ENCODE measurements around the gene LZTFL1. TPM values are rescaled to one million over a fixed set of nuclear protein-coding genes. Genes with fewer than 3 reads are reported as not detected.

LZTFL1 gene
- total and polyA plus RNA-seq, 2 experiments from 2014 or later, result 6.3 to 13.9 TPM

DNA sequence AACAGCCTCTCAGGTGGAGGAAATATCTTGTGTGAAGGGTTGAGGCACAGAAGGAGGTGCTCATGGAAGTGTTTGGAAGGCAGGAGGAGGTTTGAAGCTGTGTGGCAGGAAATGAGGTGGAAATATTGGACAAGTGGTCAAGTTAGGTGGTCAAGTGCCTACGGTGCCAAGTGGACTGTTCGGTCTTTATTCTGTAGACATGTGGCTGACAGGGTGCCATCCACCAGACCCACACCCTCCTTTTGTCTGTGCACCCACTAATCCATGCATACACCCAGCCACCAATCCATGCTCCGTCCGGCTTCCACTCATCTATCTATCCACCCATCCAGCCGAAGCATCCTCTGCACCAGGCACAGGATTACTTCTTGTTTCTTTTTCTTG is 47.8 kb downstream of the LZTFL1 start:
- Histone ChIP-seq H4K20me1 (replicated peaks; ENCODE audit: insufficient read depth) (no peaks in the 10 kb centered on the region), H3K4me3 (no peak overlapping the region), H3K4me1 (ENCODE audit: insufficient read depth) (peaks cover 9% of the 10 kb centered on the region), H3K36me3 (ENCODE audit: insufficient read depth) (no peaks in the 10 kb centered on the region), H3F3A (replicated peaks; ENCODE audit: low read depth) (no peaks in the 10 kb centered on the region), H2AFZ (no peak overlapping the region), H3K79me2 (replicated peaks; ENCODE audit: insufficient read depth) (no peaks in the 10 kb centered on the region), H3K4me2 (no peak overlapping the region), H3K9me2 (ENCODE audit: insufficient read depth) (no peaks in the 10 kb centered on the region), H3K27ac (ENCODE audit: low read depth) (no peak overlapping the region), H3K27me3 (ENCODE audit: insufficient read depth) (peaks cover 59% of the 10 kb centered on the region)
- TF ChIP-seq JUNB (IDR thresholded peaks at IDR 0.05; ENCODE audit: unreplicated experiment) (no peak), POLR2AphosphoS5 (IDR thresholded peaks at IDR 0.05; ENCODE audit: low read depth) (no peak), CREB1 (CRISPR knock-in tag; IDR thresholded peaks at IDR 0.05; ENCODE audit: low read depth) (no peak), EZH2phosphoT487 (IDR thresholded peaks at IDR 0.05; ENCODE audit: unreplicated experiment) (no peak), ZNF114 (CRISPR knock-in tag; IDR thresholded peaks at IDR 0.05) (no peak), STAT1 (IDR thresholded peaks at IDR 0.05; ENCODE audit: unreplicated experiment) (no peak), REST (IDR thresholded peaks at IDR 0.05; ENCODE audit: unreplicated experiment) (no peak), NANOG (IDR thresholded peaks at IDR 0.05; ENCODE audit: borderline replicate concordance) (no peak), ZNF331 (CRISPR knock-in tag; IDR thresholded peaks at IDR 0.05; ENCODE audit: low read depth) (no peak), CTCF (conservative IDR thresholded peaks at IDR 0.05; ENCODE audit: low read depth in 2 of 2) (no peak), EZH2 (IDR thresholded peaks at IDR 0.05; ENCODE audit: low read depth, unreplicated experiment) (no peak)
- TF ChIP-seq, protein P1, sequence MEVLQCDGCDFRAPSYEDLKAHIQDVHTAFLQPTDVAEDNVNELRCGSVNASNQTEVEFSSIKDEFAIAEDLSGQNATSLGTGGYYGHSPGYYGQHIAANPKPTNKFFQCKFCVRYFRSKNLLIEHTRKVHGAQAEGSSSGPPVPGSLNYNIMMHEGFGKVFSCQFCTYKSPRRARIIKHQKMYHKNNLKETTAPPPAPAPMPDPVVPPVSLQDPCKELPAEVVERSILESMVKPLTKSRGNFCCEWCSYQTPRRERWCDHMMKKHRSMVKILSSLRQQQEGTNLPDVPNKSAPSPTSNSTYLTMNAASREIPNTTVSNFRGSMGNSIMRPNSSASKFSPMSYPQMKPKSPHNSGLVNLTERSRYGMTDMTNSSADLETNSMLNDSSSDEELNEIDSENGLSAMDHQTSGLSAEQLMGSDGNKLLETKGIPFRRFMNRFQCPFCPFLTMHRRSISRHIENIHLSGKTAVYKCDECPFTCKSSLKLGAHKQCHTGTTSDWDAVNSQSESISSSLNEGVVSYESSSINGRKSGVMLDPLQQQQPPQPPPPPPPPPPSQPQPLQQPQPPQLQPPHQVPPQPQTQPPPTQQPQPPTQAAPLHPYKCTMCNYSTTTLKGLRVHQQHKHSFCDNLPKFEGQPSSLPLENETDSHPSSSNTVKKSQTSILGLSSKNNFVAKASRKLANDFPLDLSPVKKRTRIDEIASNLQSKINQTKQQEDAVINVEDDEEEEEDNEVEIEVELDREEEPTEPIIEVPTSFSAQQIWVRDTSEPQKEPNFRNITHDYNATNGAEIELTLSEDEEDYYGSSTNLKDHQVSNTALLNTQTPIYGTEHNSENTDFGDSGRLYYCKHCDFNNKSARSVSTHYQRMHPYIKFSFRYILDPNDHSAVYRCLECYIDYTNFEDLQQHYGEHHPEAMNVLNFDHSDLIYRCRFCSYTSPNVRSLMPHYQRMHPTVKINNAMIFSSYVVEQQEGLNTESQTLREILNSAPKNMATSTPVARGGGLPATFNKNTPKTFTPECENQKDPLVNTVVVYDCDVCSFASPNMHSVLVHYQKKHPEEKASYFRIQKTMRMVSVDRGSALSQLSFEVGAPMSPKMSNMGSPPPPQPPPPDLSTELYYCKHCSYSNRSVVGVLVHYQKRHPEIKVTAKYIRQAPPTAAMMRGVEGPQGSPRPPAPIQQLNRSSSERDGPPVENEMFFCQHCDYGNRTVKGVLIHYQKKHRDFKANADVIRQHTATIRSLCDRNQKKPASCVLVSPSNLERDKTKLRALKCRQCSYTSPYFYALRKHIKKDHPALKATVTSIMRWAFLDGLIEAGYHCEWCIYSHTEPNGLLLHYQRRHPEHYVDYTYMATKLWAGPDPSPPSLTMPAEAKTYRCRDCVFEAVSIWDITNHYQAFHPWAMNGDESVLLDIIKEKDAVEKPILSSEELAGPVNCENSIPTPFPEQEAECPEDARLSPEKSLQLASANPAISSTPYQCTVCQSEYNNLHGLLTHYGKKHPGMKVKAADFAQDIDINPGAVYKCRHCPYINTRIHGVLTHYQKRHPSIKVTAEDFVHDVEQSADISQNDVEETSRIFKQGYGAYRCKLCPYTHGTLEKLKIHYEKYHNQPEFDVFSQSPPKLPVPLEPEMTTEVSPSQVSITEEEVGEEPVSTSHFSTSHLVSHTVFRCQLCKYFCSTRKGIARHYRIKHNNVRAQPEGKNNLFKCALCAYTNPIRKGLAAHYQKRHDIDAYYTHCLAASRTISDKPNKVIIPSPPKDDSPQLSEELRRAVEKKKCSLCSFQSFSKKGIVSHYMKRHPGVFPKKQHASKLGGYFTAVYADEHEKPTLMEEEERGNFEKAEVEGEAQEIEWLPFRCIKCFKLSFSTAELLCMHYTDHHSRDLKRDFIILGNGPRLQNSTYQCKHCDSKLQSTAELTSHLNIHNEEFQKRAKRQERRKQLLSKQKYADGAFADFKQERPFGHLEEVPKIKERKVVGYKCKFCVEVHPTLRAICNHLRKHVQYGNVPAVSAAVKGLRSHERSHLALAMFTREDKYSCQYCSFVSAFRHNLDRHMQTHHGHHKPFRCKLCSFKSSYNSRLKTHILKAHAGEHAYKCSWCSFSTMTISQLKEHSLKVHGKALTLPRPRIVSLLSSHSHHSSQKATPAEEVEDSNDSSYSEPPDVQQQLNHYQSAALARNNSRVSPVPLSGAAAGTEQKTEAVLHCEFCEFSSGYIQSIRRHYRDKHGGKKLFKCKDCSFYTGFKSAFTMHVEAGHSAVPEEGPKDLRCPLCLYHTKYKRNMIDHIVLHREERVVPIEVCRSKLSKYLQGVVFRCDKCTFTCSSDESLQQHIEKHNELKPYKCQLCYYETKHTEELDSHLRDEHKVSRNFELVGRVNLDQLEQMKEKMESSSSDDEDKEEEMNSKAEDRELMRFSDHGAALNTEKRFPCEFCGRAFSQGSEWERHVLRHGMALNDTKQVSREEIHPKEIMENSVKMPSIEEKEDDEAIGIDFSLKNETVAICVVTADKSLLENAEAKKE (CRISPR knock-in tag; IDR thresholded peaks at IDR 0.05), result no peak
- TF ChIP-seq, protein P2, sequence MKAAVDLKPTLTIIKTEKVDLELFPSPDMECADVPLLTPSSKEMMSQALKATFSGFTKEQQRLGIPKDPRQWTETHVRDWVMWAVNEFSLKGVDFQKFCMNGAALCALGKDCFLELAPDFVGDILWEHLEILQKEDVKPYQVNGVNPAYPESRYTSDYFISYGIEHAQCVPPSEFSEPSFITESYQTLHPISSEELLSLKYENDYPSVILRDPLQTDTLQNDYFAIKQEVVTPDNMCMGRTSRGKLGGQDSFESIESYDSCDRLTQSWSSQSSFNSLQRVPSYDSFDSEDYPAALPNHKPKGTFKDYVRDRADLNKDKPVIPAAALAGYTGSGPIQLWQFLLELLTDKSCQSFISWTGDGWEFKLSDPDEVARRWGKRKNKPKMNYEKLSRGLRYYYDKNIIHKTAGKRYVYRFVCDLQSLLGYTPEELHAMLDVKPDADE (IDR thresholded peaks at IDR 0.05), result no peak
- Mint-ChIP-seq H3K27ac (no peak overlapping the region), H3K9me3 (peaks cover 14% of the 10 kb centered on the region; the same call in 2 of the 3 replicates), H3K27me3 (ENCODE audit: insufficient read depth, low read depth, poor library complexity) (peaks cover 39% of the 10 kb centered on the region), H3K4me3 (no peak overlapping the region), H3K36me3 (ENCODE audit: low read depth) (peaks cover 4% of the 10 kb centered on the region; the same call in 1 of the 3 replicates), H3K4me1 (peaks cover 12% of the 10 kb centered on the region)
- DNase-seq (ENCODE audit: low spot score), result no peak
- ATAC-seq, result no peak

All from GM23338 (cell line).